HepG2 (cell line): ENCODE results near the gene ERBB4. TPM values are rescaled to one million over a fixed set of nuclear protein-coding genes. Genes with fewer than 3 reads are reported as not detected.

Experiments
- ATAC-seq: fragments of 200-7000 bp; cut with Tn5 transposase; 3 replicates; pipeline ENCODE4 v1.9.1; 2020; ENCODE audit warnings: mild to moderate bottlenecking, moderate library complexity
- BruUV-seq: library from RNA; stranded (reverse); fragments of 400-500 nt; replicated peaks from 2 replicates; lab custom pipeline; 2021; lab: Mats Ljungman, UMichigan
- CTCF ChIA-PET: fragments of 300-600 bp; formaldehyde crosslinking; extraction: SDS; loops from one replicate; lab custom pipeline; 2021; ENCODE audit warnings: low total read pairs, inconsistent platforms, low intra/inter-chr PET ratio; lab: Yijun Ruan, JAX
- POLR2A ChIA-PET: fragments of 350-600 bp; sonication (Branson Sonifier 250); formaldehyde crosslinking; loops from one replicate; lab custom pipeline; 2020; ENCODE audit warnings: antibody characterized with exemption, inconsistent platforms; lab: Yijun Ruan, JAX
- DNase-seq: peaks from one replicate; pipeline ENCODE4 v3.0.0-alpha.2; 2015; ENCODE audit warnings: low spot score
- FAIRE-seq: peaks from 3 replicates; lab custom pipeline; 2011; peaks lifted over from hg19 to GRCh38; lab: Jason Lieb, UNC
- H2AFZ ChIP-seq: one replicate; pipeline ENCODE4 v1.6.1; 2011; ENCODE audit warnings: low read length, inconsistent platforms
- H3K27ac ChIP-seq: fragments of 300-600 bp; 3 replicates; pipeline ENCODE4 v1.8.0; 2011; ENCODE audit warnings: mixed run types, mild to moderate bottlenecking, mixed read lengths, low read length, inconsistent platforms; ENCODE audit not compliant: insufficient read depth; ENCODE audit errors: extremely low read length
- H3K27me3 ChIP-seq, 2 experiments: fragments of 200-600 bp in 1 of 2; 2 replicates in 1 of 2; 3 replicates in 1 of 2; pipeline versions ENCODE4 v1.6.0 to v1.8.0; 2011; ENCODE audit warnings: low read length in 2 of 2, mild to moderate bottlenecking in 2 of 2, moderate library complexity in 2 of 2, inconsistent platforms in 1 of 2; ENCODE audit not compliant: insufficient read depth in 2 of 2, control insufficient read depth in 1 of 2
- H3K36me3 ChIP-seq, 2 experiments: fragments of 200-600 bp in 1 of 2; replicated peaks in 1 of 2; 2 replicates in 1 of 2; 3 replicates in 1 of 2; pipeline versions ENCODE4 v1.5.1 to v1.8.0; 2011; ENCODE audit warnings: low read length in 2 of 2, inconsistent platforms in 1 of 2; ENCODE audit not compliant: insufficient read depth in 2 of 2, control insufficient read depth in 1 of 2
- H3K4me1 ChIP-seq: 2 replicates; pipeline ENCODE4 v1.5.1; 2012; ENCODE audit warnings: low read length, inconsistent platforms; ENCODE audit not compliant: insufficient read depth
- H3K4me2 ChIP-seq: 2 replicates; pipeline ENCODE4 v1.6.0; 2011; ENCODE audit warnings: low read depth, low read length, inconsistent platforms
- H3K4me3 ChIP-seq, 3 experiments: fragments of 200-600 bp in 1 of 3; sonication (generic), shearing (Covaris generic) in 1 of 3; replicated peaks in 1 of 3; 2 replicates each; pipeline ENCODE4 v1.5.1; 2011 to 2016; ENCODE audit warnings: low read length in 3 of 3, inconsistent platforms in 2 of 3, low read depth in 2 of 3, mild to moderate bottlenecking in 2 of 3, control low read depth in 1 of 3, mixed read lengths in 1 of 3; ENCODE audit not compliant: insufficient read depth in 1 of 3
- H3K79me2 ChIP-seq: one replicate; pipeline ENCODE4 v1.6.1; 2011; ENCODE audit warnings: low read length, inconsistent platforms; ENCODE audit not compliant: insufficient read depth
- H3K9ac ChIP-seq: 2 replicates; pipeline ENCODE4 v1.6.0; 2011; ENCODE audit warnings: mild to moderate bottlenecking, low read depth, low read length, inconsistent platforms; ENCODE audit not compliant: insufficient read depth
- H3K9me3 ChIP-seq: 2 replicates; pipeline ENCODE4 v1.5.1; 2012; ENCODE audit warnings: mild to moderate bottlenecking, low read length
- H4K20me1 ChIP-seq: 2 replicates; pipeline ENCODE4 v1.6.0; 2011; ENCODE audit warnings: inconsistent platforms, mild to moderate bottlenecking, low read length, moderate library complexity; ENCODE audit not compliant: insufficient read depth
- ATF7 ChIP-seq, 2 experiments: fragments of 450-650 bp in 1 of 2; sonication (generic) in 1 of 2; formaldehyde crosslinking in 1 of 2; IDR thresholded peaks; 2 replicates each; pipeline versions ENCODE4 v1.4.0 to v1.6.1; 2016 to 2020; ENCODE audit warnings: antibody characterized with exemption in 1 of 2, mild to moderate bottlenecking in 1 of 2, missing genetic modification reagents in 1 of 2
- CBX5 ChIP-seq: sonication (generic); formaldehyde crosslinking; IDR thresholded peaks from 2 replicates; pipeline ENCODE4 v1.4.0; 2020; ENCODE audit warnings: missing genetic modification reagents, borderline replicate concordance
- FOXA3 ChIP-seq: IDR thresholded peaks from 2 replicates; pipeline ENCODE4 v1.6.1; 2016; ENCODE audit warnings: missing genetic modification reagents, missing compliant biosample characterization
- MAFF ChIP-seq: IDR thresholded peaks from 2 replicates; pipeline ENCODE4 v1.6.1; 2011; ENCODE audit warnings: low read depth, low read length, improper control_type of control experiment
- MAFG ChIP-seq: sonication (generic); formaldehyde crosslinking; IDR thresholded peaks from 2 replicates; pipeline ENCODE4 v1.5.1; 2020; ENCODE audit warnings: mild to moderate bottlenecking, missing genetic modification reagents
- MAFK ChIP-seq, 2 experiments: IDR thresholded peaks in 1 of 2; conservative IDR thresholded peaks in 1 of 2; 2 replicates each; pipeline ENCODE4 v1.6.1; 2011; ENCODE audit warnings: improper control_type of control experiment in 2 of 2, low read length in 2 of 2
- NFE2L2 ChIP-seq: fragments of 150-350 bp; IDR thresholded peaks from 2 replicates; pipeline ENCODE4 v1.6.1; 2014; ENCODE audit warnings: low read length
- RAD21 ChIP-seq: fragments of 450-650 bp; formaldehyde crosslinking; IDR thresholded peaks from 2 replicates; pipeline ENCODE4 v1.5.0; 2020; ENCODE audit warnings: mild to moderate bottlenecking
- TRIM24 ChIP-seq: sonication (generic); formaldehyde crosslinking; IDR thresholded peaks from 2 replicates; pipeline ENCODE4 v1.8.0; 2022; ENCODE audit warnings: mild to moderate bottlenecking, missing genetic modification reagents
- ZNF33B ChIP-seq: sonication (generic); formaldehyde crosslinking; IDR thresholded peaks from 2 replicates; pipeline ENCODE4 v1.5.1; 2020; ENCODE audit warnings: mild to moderate bottlenecking, missing genetic modification reagents
- WGBS: methylation state at CpG from one replicate; pipeline ENCODE4 v1.1.6; 2017; ENCODE audit warnings: low lambda C conversion rate; 5-methylcytosine and 5-hydroxymethylcytosine counted together
- in situ Hi-C: cut with HindIII; loops from 2 replicates; pipeline ENCODE4 v1.10.0; 2017; ENCODE audit warnings: low pct_unique_long_range_greater_than_20kb; ENCODE audit not compliant: extremely low pct_ligation_motif_present
- intact Hi-C: fragments of 100-400 bp; cut with micrococcal nuclease; formaldehyde crosslinking; loops from one replicate; pipeline ENCODE4 v1.10.0; 2022; ENCODE audit not compliant: unreplicated experiment
- polyA plus RNA-seq, 8 experiments: library from polyadenylated mRNA; depleted of rRNA in 3 of 8; stranded (reverse) in 7 of 8; unstranded in 1 of 8; fragments of >200 nt; fragmentation: Illumina TruSeq in 4 of 8; extraction: Trizol in 4 of 8; gene quantifications; 2 replicates each; pipeline versions ENCODE4 v1.2.1 to v1.2.3, GENCODE V29; 2011 to 2016; ENCODE audit warnings: low read depth in 4 of 8, missing spikeins in 1 of 8, mixed read lengths in 1 of 8; ENCODE audit not compliant: insufficient read depth in 1 of 8
- total RNA-seq, 5 experiments: library from RNA; depleted of rRNA; stranded (reverse); fragments of >200 nt; fragmentation: Illumina TruSeq; extraction: Trizol; gene quantifications; 2 replicates each; pipeline ENCODE4 v1.2.3, GENCODE V29; 2016; ENCODE audit warnings: low read depth in 1 of 5

ERBB4 gene
- total and polyA plus RNA-seq, 2 of the 13 experiments (the other 11 are each of a cell fraction or from before 2014, with no cell fraction given): not detected

DNA sequence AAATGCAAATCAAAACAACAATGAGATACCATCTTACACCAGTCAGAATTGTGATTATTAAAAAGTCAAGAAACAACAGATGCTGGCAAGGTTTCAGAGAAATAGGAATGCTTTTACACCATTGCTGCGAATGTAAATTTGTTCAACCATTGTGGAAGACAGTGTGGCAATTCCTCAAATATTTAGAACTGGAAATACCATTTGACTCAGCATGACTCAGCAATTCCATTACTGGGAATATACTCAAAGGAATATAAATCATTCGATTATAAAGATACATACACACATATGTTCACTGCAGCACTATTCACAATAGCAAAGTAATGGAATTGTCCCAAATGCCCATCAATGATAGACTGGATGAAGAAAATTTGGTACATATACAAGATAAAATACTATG lies 516.7 kb downstream of the ERBB4 start:
- H3K9ac ChIP-seq: no peak overlapping the region
- H3K4me1 ChIP-seq: no peaks in the 10 kb centered on the region
- TF ChIP-seq RAD21 (CRISPR knock-in tag) (no peak), MAFF (peak; percentile 81), MAFK (conservative IDR thresholded peaks at IDR 0.05 in 1 of 2, IDR thresholded peaks at IDR 0.05 in 1 of 2; ENCODE audit: low read length in 2 of 2) (peak; percentile 82 to 88), TRIM24 (CRISPR knock-in tag) (no peak), NFE2L2 (peak; percentile 95), CBX5 (no peak), FOXA3 (0 out of 2 replicates have a peak, but pooled peaks have one; percentile 17), MAFG (0 out of 2 replicates have a peak, but pooled peaks have one; percentile 48)
- TF ChIP-seq, all 625 proteins: peak for 5
- no peaks in the 10 kb centered on the region for H3K9me3 ChIP-seq
- H3K27ac ChIP-seq: no peak overlapping the region
- FAIRE-seq (no peak), DNase-seq (peak; percentile 7), ATAC-seq (no peak)
- BruUV-seq: no TSS peak
- H3K79me2 ChIP-seq: no peaks in the 10 kb centered on the region
- 3% methylated on average over 2 of the region's 2 CpGs for WGBS
- H3K4me3 ChIP-seq: no peak overlapping the region
- H3K4me2 ChIP-seq: no peak overlapping the region
- H2AFZ ChIP-seq: no peak overlapping the region
- CTCF ChIA-PET: no interaction called here
- no peaks in the 10 kb centered on the region for H3K36me3 ChIP-seq
- in situ Hi-C loops (no loop called here), intact Hi-C loops (no loop called here)
- H4K20me1 ChIP-seq: no peaks in the 10 kb centered on the region
- H3K27me3 ChIP-seq: no peaks in the 10 kb centered on the region
- POLR2A ChIA-PET: no interaction called here

DNA sequence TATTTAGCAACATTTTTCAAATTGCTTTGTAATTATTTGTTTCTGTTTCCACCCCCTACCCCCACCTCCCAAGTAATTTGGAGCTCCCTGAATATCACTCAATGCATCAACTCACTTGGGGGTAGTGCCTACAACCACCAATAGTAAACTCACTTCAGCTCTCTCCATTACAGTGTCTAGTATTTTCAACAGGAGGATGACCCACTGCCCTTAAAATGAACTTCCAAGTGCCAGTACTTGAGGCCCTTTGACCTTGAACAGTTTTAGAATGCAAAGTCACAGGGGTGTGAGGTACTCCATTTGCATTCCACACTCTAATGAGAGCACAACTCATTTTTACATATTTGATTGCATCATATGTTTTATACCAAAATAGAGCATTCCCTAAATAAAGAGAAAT lies 523.0 kb downstream of the ERBB4 start:
- Histone ChIP-seq H3K4me1 (no peaks in the 10 kb centered on the region), H3K9ac (no peak overlapping the region), H3K79me2 (no peaks in the 10 kb centered on the region), H2AFZ (no peak overlapping the region), H3K4me3 (no peak overlapping the region), H3K4me2 (no peak overlapping the region), H3K36me3 (no peaks in the 10 kb centered on the region), H3K9me3 (no peaks in the 10 kb centered on the region), H3K27me3 (no peaks in the 10 kb centered on the region), H4K20me1 (no peaks in the 10 kb centered on the region), H3K27ac (no peak overlapping the region)
- in situ Hi-C loops: no loop called here
- FAIRE-seq (no peak), DNase-seq (no peak), ATAC-seq (no peak)
- POLR2A ChIA-PET: no interaction called here
- no TSS peak for BruUV-seq
- CTCF ChIA-PET: no interaction called here
- TF ChIP-seq ZNF33B (no peak), ATF7 (IDR thresholded peaks at IDR 0.05) (peak; percentile 31; the same call in 1 of the 2 replicates), ATF7 (CRISPR knock-in tag; IDR thresholded peaks at IDR 0.05) (no peak)
- TF ChIP-seq, all 625 proteins: peak for 1
- intact Hi-C loops: loop anchor here (10.0 kb wide), 1 partner anchor 1639 kb away; no protein-coding TSS in a partner anchor
